HEK293 (cell line): ENCODE results near the gene DIP2B.

Experiments used
- CTCF ChIA-PET: fragments of 350-600 bp; formaldehyde crosslinking; extraction: SDS; loops from one replicate; lab custom pipeline; 2021; ENCODE audit warnings: antibody characterized with exemption; lab: Yijun Ruan, JAX
- POLR2A ChIA-PET: fragments of 300-600 bp; formaldehyde crosslinking; extraction: SDS; loops from one replicate; lab custom pipeline; 2020; ENCODE audit warnings: antibody characterized with exemption, inconsistent platforms; lab: Yijun Ruan, JAX
- H3K27ac ChIP-seq: fragments of 200-500 bp; sonication (Bioruptor generic); 2 replicates; pipeline ENCODE4 v1.5.1; 2014; ENCODE audit warnings: low read depth, low read length, control low read depth, inconsistent platforms; ENCODE audit errors: extremely low read depth
- H3K36me3 ChIP-seq, 2 experiments: fragments of 200-500 bp in 1 of 2; sonication (Bioruptor generic) in 1 of 2; 1 replicate in 1 of 2; 2 replicates in 1 of 2; pipeline ENCODE4 v1.5.1; 2014 to 2017; ENCODE audit warnings: inconsistent platforms in 2 of 2, low read length in 2 of 2; ENCODE audit not compliant: control insufficient read depth in 2 of 2, insufficient read depth in 1 of 2
- H3K4me1 ChIP-seq: fragments of 200-500 bp; sonication (Bioruptor generic); 2 replicates; pipeline ENCODE4 v1.5.1; 2014; ENCODE audit warnings: mild to moderate bottlenecking, low read length, inconsistent platforms; ENCODE audit not compliant: control insufficient read depth, insufficient read depth
- H3K4me3 ChIP-seq: 2 replicates; pipeline ENCODE4 v1.5.1; 2011; ENCODE audit warnings: low read depth, mild to moderate bottlenecking, control low read depth, low read length, moderate library complexity
- H3K9me3 ChIP-seq: fragments of 200-500 bp; sonication (Bioruptor generic); 2 replicates; pipeline ENCODE4 v1.5.1; 2014; ENCODE audit warnings: low read depth, low read length, inconsistent platforms; ENCODE audit not compliant: control insufficient read depth, insufficient read depth
- GFI1B ChIP-seq: fragments of 450-650 bp; formaldehyde crosslinking; IDR thresholded peaks from 2 replicates; pipeline ENCODE4 v1.5.1; 2016; ENCODE audit warnings: missing biosample characterization, missing genetic modification characterization
- KLF1 ChIP-seq: fragments of 450-650 bp; formaldehyde crosslinking; IDR thresholded peaks from 2 replicates; pipeline ENCODE4 v1.5.1; 2016; ENCODE audit warnings: missing biosample characterization, missing genetic modification characterization
- OSR2 ChIP-seq: fragments of 450-650 bp; formaldehyde crosslinking; IDR thresholded peaks from 2 replicates; pipeline ENCODE4 v1.5.1; 2016; ENCODE audit warnings: missing biosample characterization, missing genetic modification characterization
- SCRT2 ChIP-seq: fragments of 450-650 bp; formaldehyde crosslinking; IDR thresholded peaks from 2 replicates; pipeline ENCODE4 v1.5.1; 2016; ENCODE audit warnings: missing biosample characterization, missing genetic modification characterization
- SP7 ChIP-seq: fragments of 450-650 bp; formaldehyde crosslinking; IDR thresholded peaks from 2 replicates; pipeline ENCODE4 v1.5.1; 2016; ENCODE audit warnings: missing biosample characterization, missing genetic modification characterization
- ZBTB48 ChIP-seq: fragments of 450-650 bp; formaldehyde crosslinking; IDR thresholded peaks from 2 replicates; pipeline ENCODE4 v1.5.1; 2016; ENCODE audit warnings: missing biosample characterization, missing genetic modification characterization
- ZBTB7A ChIP-seq: fragments of 450-650 bp; formaldehyde crosslinking; IDR thresholded peaks from 2 replicates; pipeline ENCODE4 v1.5.1; 2016; ENCODE audit warnings: low read depth, missing biosample characterization, missing genetic modification characterization
- ZEB2 ChIP-seq: fragments of 450-650 bp; formaldehyde crosslinking; IDR thresholded peaks from 2 replicates; pipeline ENCODE4 v1.5.1; 2016; ENCODE audit warnings: missing biosample characterization, missing genetic modification characterization
- ZFP3 ChIP-seq: fragments of 450-650 bp; formaldehyde crosslinking; IDR thresholded peaks from 2 replicates; pipeline ENCODE4 v1.5.1; 2016; ENCODE audit warnings: low read depth, missing biosample characterization, missing genetic modification characterization
- ZFP41 ChIP-seq: fragments of 450-650 bp; formaldehyde crosslinking; IDR thresholded peaks from 2 replicates; pipeline ENCODE4 v1.5.1; 2016; ENCODE audit warnings: missing biosample characterization, missing genetic modification characterization, borderline replicate concordance
- ZNF174 ChIP-seq: fragments of 450-650 bp; formaldehyde crosslinking; IDR thresholded peaks from 2 replicates; pipeline ENCODE4 v1.5.0; 2017; ENCODE audit warnings: missing biosample characterization, mild to moderate bottlenecking, missing genetic modification characterization
- ZNF211 ChIP-seq: fragments of 450-650 bp; formaldehyde crosslinking; IDR thresholded peaks from 2 replicates; pipeline ENCODE4 v1.5.1; 2016; ENCODE audit warnings: low read depth, missing biosample characterization, missing genetic modification characterization
- ZNF239 ChIP-seq: fragments of 450-650 bp; formaldehyde crosslinking; IDR thresholded peaks from 2 replicates; pipeline ENCODE4 v1.5.1; 2016; ENCODE audit warnings: missing biosample characterization, missing genetic modification characterization
- ZNF311 ChIP-seq: fragments of 450-650 bp; formaldehyde crosslinking; IDR thresholded peaks from 2 replicates; pipeline ENCODE4 v1.5.1; 2017; ENCODE audit warnings: missing biosample characterization, missing genetic modification characterization, borderline replicate concordance
- ZNF341 ChIP-seq: fragments of 450-650 bp; formaldehyde crosslinking; IDR thresholded peaks from 2 replicates; pipeline ENCODE4; 2016; ENCODE audit warnings: low read depth, missing biosample characterization, missing genetic modification characterization
- ZNF549 ChIP-seq: fragments of 450-650 bp; IDR thresholded peaks from 2 replicates; pipeline ENCODE4 v1.5.1; 2018; ENCODE audit warnings: missing biosample characterization, missing genetic modification characterization, mild to moderate bottlenecking, inconsistent platforms, moderate library complexity
- ZNF621 ChIP-seq: fragments of 450-650 bp; formaldehyde crosslinking; IDR thresholded peaks from 2 replicates; pipeline ENCODE4 v1.5.1; 2017; ENCODE audit warnings: missing biosample characterization, missing genetic modification characterization
- ZNF623 ChIP-seq: fragments of 450-650 bp; formaldehyde crosslinking; IDR thresholded peaks from 2 replicates; pipeline ENCODE4 v1.5.1; 2016; ENCODE audit warnings: missing biosample characterization, missing genetic modification characterization
- ZNF624 ChIP-seq: fragments of 450-650 bp; formaldehyde crosslinking; IDR thresholded peaks from 2 replicates; pipeline ENCODE4 v1.5.1; 2017; ENCODE audit warnings: missing biosample characterization, missing genetic modification characterization
- ZNF654 ChIP-seq: fragments of 450-650 bp; formaldehyde crosslinking; IDR thresholded peaks from 2 replicates; pipeline ENCODE4 v1.5.1; 2016; ENCODE audit warnings: low read depth, missing biosample characterization, missing genetic modification characterization
- ZNF670 ChIP-seq: fragments of 450-650 bp; formaldehyde crosslinking; IDR thresholded peaks from 2 replicates; pipeline ENCODE4 v1.5.1; 2016; ENCODE audit warnings: missing biosample characterization, missing genetic modification characterization, low read depth
- ZNF837 ChIP-seq: fragments of 450-650 bp; formaldehyde crosslinking; IDR thresholded peaks from 2 replicates; pipeline ENCODE4 v1.5.1; 2016; ENCODE audit warnings: missing biosample characterization, missing genetic modification characterization
- TF ChIP-seq, protein P1 (sequence below): fragments of 450-650 bp; formaldehyde crosslinking; IDR thresholded peaks from 2 replicates; pipeline ENCODE4 v1.5.1; 2016; ENCODE audit warnings: missing biosample characterization, missing genetic modification characterization
- TF ChIP-seq, protein P2 (sequence below): fragments of 450-650 bp; formaldehyde crosslinking; IDR thresholded peaks from 2 replicates; pipeline ENCODE4 v1.5.1; 2017; ENCODE audit warnings: missing biosample characterization, missing genetic modification characterization
- TF ChIP-seq, protein P3 (sequence below): fragments of 450-650 bp; formaldehyde crosslinking; conservative IDR thresholded peaks from 2 replicates; pipeline ENCODE4 v1.5.1; 2016; ENCODE audit warnings: low read depth, missing biosample characterization, missing genetic modification characterization
- TF ChIP-seq, protein P4 (sequence below): sonication (generic); formaldehyde crosslinking; IDR thresholded peaks from 2 replicates; pipeline ENCODE4 v1.8.1; 2022; ENCODE audit warnings: mild to moderate bottlenecking, moderate library complexity, missing genetic modification reagents

The DIP2B gene

DNA sequence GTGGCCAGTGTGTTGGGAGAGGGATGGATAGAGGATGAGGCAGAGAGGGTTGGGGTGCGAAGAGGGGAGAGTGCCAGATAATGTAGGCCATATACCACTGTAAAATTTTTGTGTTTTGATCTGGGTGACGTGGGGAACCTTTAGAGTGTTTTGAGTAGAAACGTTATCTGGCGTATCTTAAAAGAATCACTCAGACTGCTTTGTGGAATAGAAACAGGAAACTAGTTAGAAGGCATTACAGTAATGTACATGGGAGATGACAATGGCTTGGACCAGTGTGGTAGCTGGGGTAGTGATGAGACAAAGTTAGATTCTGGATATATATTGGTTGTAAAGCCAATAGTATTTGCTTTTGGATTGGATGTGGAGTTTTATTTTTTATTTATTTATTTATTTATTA lies 279.7 kb downstream of the DIP2B start:
- H3K4me1 ChIP-seq, result 0 out of 2 replicates have a peak, but pooled peaks cover 3% of the 10 kb centered on the region
- H3K9me3 ChIP-seq, result no peaks in the 10 kb centered on the region
- H3K36me3 ChIP-seq, result peaks cover 3 to 22% of the 10 kb centered on the region in 2 experiments
- TF ChIP-seq ZBTB48 (tag by site-specific recombination), result no peak
- TF ChIP-seq ZNF623, result no peak
- TF ChIP-seq, protein P1, sequence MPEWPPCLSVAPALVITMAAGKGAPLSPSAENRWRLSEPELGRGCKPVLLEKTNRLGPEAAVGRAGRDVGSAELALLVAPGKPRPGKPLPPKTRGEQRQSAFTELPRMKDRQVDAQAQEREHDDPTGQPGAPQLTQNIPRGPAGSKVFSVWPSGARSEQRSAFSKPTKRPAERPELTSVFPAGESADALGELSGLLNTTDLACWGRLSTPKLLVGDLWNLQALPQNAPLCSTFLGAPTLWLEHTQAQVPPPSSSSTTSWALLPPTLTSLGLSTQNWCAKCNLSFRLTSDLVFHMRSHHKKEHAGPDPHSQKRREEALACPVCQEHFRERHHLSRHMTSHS (tag by site-specific recombination), result no peak
- no peak for TF ChIP-seq ZNF837 (tag by site-specific recombination)
- no peak for TF ChIP-seq OSR2 (tag by site-specific recombination)
- TF ChIP-seq ZNF311, result no peak
- no peak for TF ChIP-seq SCRT2 (tag by site-specific recombination)
- CTCF ChIA-PET, result no interaction called here
- POLR2A ChIA-PET, result no interaction called here
- no peak overlapping the region for H3K27ac ChIP-seq
- no peak overlapping the region for H3K4me3 ChIP-seq

DNA sequence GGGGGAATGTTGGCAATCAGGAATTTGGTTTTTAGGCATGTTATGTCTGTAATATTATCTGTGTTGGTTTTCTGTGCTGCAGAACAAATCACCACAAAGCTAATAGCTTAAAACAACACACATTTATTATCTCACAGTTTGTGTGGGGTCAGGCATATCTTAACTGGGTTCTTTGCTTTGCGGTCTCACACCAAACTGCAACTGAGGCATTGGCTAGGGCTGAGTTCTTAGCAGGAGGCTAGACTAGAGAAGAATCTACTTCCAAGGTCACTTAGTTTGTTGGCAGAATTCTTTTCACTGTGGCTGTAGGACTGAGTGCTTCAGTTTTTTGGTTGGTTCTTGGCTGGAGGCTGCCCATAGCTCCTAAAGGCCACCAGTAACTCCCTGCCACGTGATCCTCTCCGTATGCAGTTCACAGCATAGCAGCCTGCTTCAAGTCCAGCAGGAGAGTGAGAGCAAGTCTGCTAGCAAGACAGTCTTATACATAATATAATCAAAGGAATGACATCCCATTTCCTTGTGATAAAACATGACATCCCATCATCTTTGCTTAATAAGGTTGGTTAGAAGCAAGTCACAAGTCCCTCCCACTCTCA lies 280.7 kb downstream of the DIP2B start:
- ChIA-PET CTCF (interaction anchor here (0.7 to 1.2 kb wide), 2 partner anchors 13 to 50 kb away, joined by 3 read pairs; no protein-coding TSS in a partner anchor), POLR2A (no interaction called here)
- H3K36me3 ChIP-seq, result peaks cover 3 to 18% of the 10 kb centered on the region in 2 experiments
- 0 out of 2 replicates have a peak, but pooled peaks cover 3% of the 10 kb centered on the region for H3K4me1 ChIP-seq
- H3K9me3 ChIP-seq, result no peaks in the 10 kb centered on the region
- no peak overlapping the region for H3K4me3 ChIP-seq
- TF ChIP-seq ZFP41 (tag by site-specific recombination) (no peak), ZNF670 (tag by site-specific recombination) (no peak), ZNF654 (no peak), KLF1 (tag by site-specific recombination) (no peak), ZBTB7A (tag by site-specific recombination) (no peak), ZNF624 (tag by site-specific recombination) (no peak), ZNF239 (tag by site-specific recombination) (no peak), ZNF621 (tag by site-specific recombination) (no peak), ZNF174 (tag by site-specific recombination) (no peak), ZEB2 (tag by site-specific recombination) (no peak), ZNF549 (no peak), ZNF623 (no peak), ZNF341 (no peak), GFI1B (tag by site-specific recombination) (no peak), ZNF211 (no peak), ZFP3 (tag by site-specific recombination) (no peak), SP7 (tag by site-specific recombination) (no peak)
- TF ChIP-seq, protein P2, sequence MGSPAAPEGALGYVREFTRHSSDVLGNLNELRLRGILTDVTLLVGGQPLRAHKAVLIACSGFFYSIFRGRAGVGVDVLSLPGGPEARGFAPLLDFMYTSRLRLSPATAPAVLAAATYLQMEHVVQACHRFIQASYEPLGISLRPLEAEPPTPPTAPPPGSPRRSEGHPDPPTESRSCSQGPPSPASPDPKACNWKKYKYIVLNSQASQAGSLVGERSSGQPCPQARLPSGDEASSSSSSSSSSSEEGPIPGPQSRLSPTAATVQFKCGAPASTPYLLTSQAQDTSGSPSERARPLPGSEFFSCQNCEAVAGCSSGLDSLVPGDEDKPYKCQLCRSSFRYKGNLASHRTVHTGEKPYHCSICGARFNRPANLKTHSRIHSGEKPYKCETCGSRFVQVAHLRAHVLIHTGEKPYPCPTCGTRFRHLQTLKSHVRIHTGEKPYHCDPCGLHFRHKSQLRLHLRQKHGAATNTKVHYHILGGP (tag by site-specific recombination), result no peak
- TF ChIP-seq, protein P3, sequence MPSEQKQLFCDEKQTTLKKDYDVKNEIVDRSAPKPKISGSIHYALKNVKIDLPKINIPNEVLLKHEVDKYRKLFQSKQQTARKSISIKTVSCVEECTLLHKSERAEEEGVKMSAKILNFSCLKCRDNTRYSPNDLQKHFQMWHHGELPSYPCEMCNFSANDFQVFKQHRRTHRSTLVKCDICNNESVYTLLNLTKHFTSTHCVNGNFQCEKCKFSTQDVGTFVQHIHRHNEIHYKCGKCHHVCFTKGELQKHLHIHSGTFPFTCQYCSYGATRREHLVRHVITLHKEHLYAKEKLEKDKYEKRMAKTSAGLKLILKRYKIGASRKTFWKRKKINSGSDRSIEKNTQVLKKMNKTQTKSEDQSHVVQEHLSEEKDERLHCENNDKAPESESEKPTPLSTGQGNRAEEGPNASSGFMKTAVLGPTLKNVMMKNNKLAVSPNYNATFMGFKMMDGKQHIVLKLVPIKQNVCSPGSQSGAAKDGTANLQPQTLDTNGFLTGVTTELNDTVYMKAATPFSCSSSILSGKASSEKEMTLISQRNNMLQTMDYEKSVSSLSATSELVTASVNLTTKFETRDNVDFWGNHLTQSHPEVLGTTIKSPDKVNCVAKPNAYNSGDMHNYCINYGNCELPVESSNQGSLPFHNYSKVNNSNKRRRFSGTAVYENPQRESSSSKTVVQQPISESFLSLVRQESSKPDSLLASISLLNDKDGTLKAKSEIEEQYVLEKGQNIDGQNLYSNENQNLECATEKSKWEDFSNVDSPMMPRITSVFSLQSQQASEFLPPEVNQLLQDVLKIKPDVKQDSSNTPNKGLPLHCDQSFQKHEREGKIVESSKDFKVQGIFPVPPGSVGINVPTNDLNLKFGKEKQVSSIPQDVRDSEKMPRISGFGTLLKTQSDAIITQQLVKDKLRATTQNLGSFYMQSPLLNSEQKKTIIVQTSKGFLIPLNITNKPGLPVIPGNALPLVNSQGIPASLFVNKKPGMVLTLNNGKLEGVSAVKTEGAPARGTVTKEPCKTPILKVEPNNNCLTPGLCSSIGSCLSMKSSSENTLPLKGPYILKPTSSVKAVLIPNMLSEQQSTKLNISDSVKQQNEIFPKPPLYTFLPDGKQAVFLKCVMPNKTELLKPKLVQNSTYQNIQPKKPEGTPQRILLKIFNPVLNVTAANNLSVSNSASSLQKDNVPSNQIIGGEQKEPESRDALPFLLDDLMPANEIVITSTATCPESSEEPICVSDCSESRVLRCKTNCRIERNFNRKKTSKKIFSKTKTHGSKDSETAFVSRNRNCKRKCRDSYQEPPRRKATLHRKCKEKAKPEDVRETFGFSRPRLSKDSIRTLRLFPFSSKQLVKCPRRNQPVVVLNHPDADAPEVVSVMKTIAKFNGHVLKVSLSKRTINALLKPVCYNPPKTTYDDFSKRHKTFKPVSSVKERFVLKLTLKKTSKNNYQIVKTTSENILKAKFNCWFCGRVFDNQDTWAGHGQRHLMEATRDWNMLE (tag by site-specific recombination), result no peak
- TF ChIP-seq, protein P4, sequence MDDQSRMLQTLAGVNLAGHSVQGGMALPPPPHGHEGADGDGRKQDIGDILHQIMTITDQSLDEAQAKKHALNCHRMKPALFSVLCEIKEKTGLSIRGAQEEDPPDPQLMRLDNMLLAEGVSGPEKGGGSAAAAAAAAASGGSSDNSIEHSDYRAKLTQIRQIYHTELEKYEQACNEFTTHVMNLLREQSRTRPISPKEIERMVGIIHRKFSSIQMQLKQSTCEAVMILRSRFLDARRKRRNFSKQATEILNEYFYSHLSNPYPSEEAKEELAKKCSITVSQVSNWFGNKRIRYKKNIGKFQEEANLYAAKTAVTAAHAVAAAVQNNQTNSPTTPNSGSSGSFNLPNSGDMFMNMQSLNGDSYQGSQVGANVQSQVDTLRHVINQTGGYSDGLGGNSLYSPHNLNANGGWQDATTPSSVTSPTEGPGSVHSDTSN (CRISPR knock-in tag), result no peak
- no peak overlapping the region for H3K27ac ChIP-seq
